MM.1S (cell line): ENCODE data around the gene PICK1.

ENCODE experiments used
- DNase-seq: peaks from one replicate; pipeline ENCODE4 v3.0.0-alpha.2; 2015
- H2AFZ ChIP-seq: fragments of 300-600 bp; sonication (generic); 2 replicates; pipeline ENCODE4 v1.6.0; 2016; ENCODE audit warnings: antibody characterized with exemption, low read length
- H3F3A ChIP-seq: fragments of 300-600 bp; sonication (generic); 2 replicates; pipeline ENCODE4 v1.6.1; 2016; ENCODE audit warnings: mild to moderate bottlenecking, antibody characterized with exemption, low read length, moderate library complexity, mixed read lengths; ENCODE audit not compliant: insufficient read depth
- H3K27ac ChIP-seq: fragments of 300-600 bp; sonication (generic); 2 replicates; pipeline ENCODE4 v1.5.1; 2016; ENCODE audit warnings: mild to moderate bottlenecking, low read length
- H3K27me3 ChIP-seq: fragments of 300-600 bp; sonication (generic); replicated peaks from 2 replicates; pipeline ENCODE4 v1.6.0; 2016; ENCODE audit warnings: low read length; ENCODE audit not compliant: insufficient read depth
- H3K36me3 ChIP-seq: fragments of 300-600 bp; sonication (generic); replicated peaks from 2 replicates; pipeline ENCODE4 v1.6.1; 2016; ENCODE audit warnings: mild to moderate bottlenecking, low read length, mixed read lengths; ENCODE audit not compliant: insufficient read depth
- H3K4me1 ChIP-seq: fragments of 300-600 bp; sonication (generic); 2 replicates; pipeline ENCODE4 v1.6.1; 2016; ENCODE audit warnings: low read length, mixed read lengths
- H3K4me2 ChIP-seq: fragments of 300-600 bp; sonication (generic); 2 replicates; pipeline ENCODE4 v1.6.0; 2016; ENCODE audit warnings: low read depth, low read length
- H3K4me3 ChIP-seq: fragments of 300-600 bp; sonication (generic); 2 replicates; pipeline ENCODE4 v1.5.1; 2016; ENCODE audit warnings: low read length, mixed read lengths
- H3K79me2 ChIP-seq: fragments of 300-600 bp; sonication (generic); 2 replicates; pipeline ENCODE4 v1.6.1; 2016; ENCODE audit warnings: mixed run types, low read length, mixed read lengths
- H3K9ac ChIP-seq: fragments of 300-600 bp; sonication (generic); 2 replicates; pipeline ENCODE4 v1.6.1; 2016; ENCODE audit warnings: low read length, mixed read lengths
- H3K9me2 ChIP-seq: fragments of 300-600 bp; sonication (generic); replicated peaks from 2 replicates; pipeline ENCODE4 v1.6.1; 2016; ENCODE audit warnings: mild to moderate bottlenecking, low read length, mixed read lengths; ENCODE audit not compliant: insufficient read depth
- H3K9me3 ChIP-seq: fragments of 300-600 bp; sonication (generic); replicated peaks from 2 replicates; pipeline ENCODE4 v1.6.1; 2016; ENCODE audit warnings: mild to moderate bottlenecking, low read length, mixed read lengths; ENCODE audit not compliant: insufficient read depth
- H4K20me1 ChIP-seq: fragments of 300-600 bp; sonication (generic); 2 replicates; pipeline ENCODE4 v1.6.1; 2016; ENCODE audit warnings: mild to moderate bottlenecking, low read length, moderate library complexity, mixed read lengths; ENCODE audit not compliant: insufficient read depth
- CTCF ChIP-seq: fragments of 300-600 bp; sonication (generic); IDR thresholded peaks from 2 replicates; pipeline ENCODE4 v1.5.1; 2016; ENCODE audit warnings: antibody characterized with exemption, low read length, mixed read lengths
- EZH2 ChIP-seq: fragments of 300-600 bp; sonication (generic); optimal IDR thresholded peaks from 2 replicates; pipeline ENCODE3; 2017; ENCODE audit warnings: low read depth, mild to moderate bottlenecking, antibody characterized with exemption, low read length, mixed read lengths
- EZH2phosphoT487 ChIP-seq: fragments of 300-600 bp; sonication (generic); IDR thresholded peaks from 2 replicates; pipeline ENCODE4 v1.6.1; 2018; ENCODE audit warnings: antibody characterized with exemption, low read length

PICK1 gene

GRCh38 chr22:38066381-38067027 lies 9.3 kb downstream of the PICK1 start:
- Histone ChIP-seq H3K27me3 (no peaks in the 10 kb centered on the region), H3K9me3 (no peaks in the 10 kb centered on the region), H3K27ac (no peak overlapping the region), H3F3A (peaks cover 30% of the 10 kb centered on the region), H2AFZ (no peak overlapping the region), H3K4me1 (peaks cover 37% of the 10 kb centered on the region), H4K20me1 (no peaks in the 10 kb centered on the region), H3K4me3 (no peak overlapping the region), H3K4me2 (no peak overlapping the region), H3K9me2 (no peaks in the 10 kb centered on the region), H3K36me3 (no peaks in the 10 kb centered on the region), H3K79me2 (peaks cover 25% of the 10 kb centered on the region), H3K9ac (no peak overlapping the region)
- no peak for DNase-seq
- TF ChIP-seq EZH2 (no peak), CTCF (no peak), EZH2phosphoT487 (no peak)

GRCh38 chr22:38067028-38067415 lies 9.8 kb downstream of the PICK1 start:
- TF ChIP-seq EZH2phosphoT487 (no peak), EZH2 (no peak), CTCF (no peak)
- Histone ChIP-seq H3K9me3 (no peaks in the 10 kb centered on the region), H3K27ac (no peak overlapping the region), H3K4me3 (no peak overlapping the region), H3K4me1 (peaks cover 37% of the 10 kb centered on the region), H3K36me3 (no peaks in the 10 kb centered on the region), H3K4me2 (no peak overlapping the region), H2AFZ (no peak overlapping the region), H4K20me1 (no peaks in the 10 kb centered on the region), H3K79me2 (peaks cover 25% of the 10 kb centered on the region), H3F3A (peaks cover 30% of the 10 kb centered on the region), H3K9ac (no peak overlapping the region), H3K27me3 (no peaks in the 10 kb centered on the region), H3K9me2 (no peaks in the 10 kb centered on the region)
- no peak for DNase-seq

GRCh38 chr22:38067761-38068360 lies 10.7 kb downstream of the PICK1 start:
- peak overlapping the region; percentile 56 for H3K4me3 ChIP-seq
- no peak overlapping the region for H2AFZ ChIP-seq
- H4K20me1 ChIP-seq = no peaks in the 10 kb centered on the region
- no peak for DNase-seq
- H3K79me2 ChIP-seq = peaks cover 25% of the 10 kb centered on the region
- H3K27ac ChIP-seq = peak overlapping the region; percentile 94
- no peaks in the 10 kb centered on the region for H3K9me3 ChIP-seq
- H3K4me2 ChIP-seq = peak overlapping the region; percentile 95
- no peaks in the 10 kb centered on the region for H3K9me2 ChIP-seq
- no peaks in the 10 kb centered on the region for H3K36me3 ChIP-seq
- no peak for TF ChIP-seq EZH2phosphoT487
- TF ChIP-seq EZH2 = no peak
- TF ChIP-seq CTCF = no peak
- H3K27me3 ChIP-seq = no peaks in the 10 kb centered on the region
- H3K4me1 ChIP-seq = peaks cover 37% of the 10 kb centered on the region
- peaks cover 30% of the 10 kb centered on the region for H3F3A ChIP-seq
- peak overlapping the region; percentile 81 for H3K9ac ChIP-seq
